NCI-H1930 (cell line): Measurements from ENCODE around the gene GAS7.
A peak's percentile ranks its signal among the peaks of the same experiment; 100 is the strongest.

Experiments used
- DNase-seq, 2 experiments: peaks; one replicate each; lab custom pipeline; 2025; lab: John Stamatoyannopoulos, UW

Gene GAS7

GRCh38 chr17:9886141-9886930, 312.1 kb downstream of the GAS7 start:
- no peak for DNase-seq

GRCh38 chr17:9883451-9883850, 315.0 kb downstream of the GAS7 start:
- DNase-seq: no peak

GRCh38 chr17:9880582-9880999, 317.8 kb downstream of the GAS7 start:
- DNase-seq: no peak

- no peak for DNase-seq
Observed at GRCh38 chr17:9878786-9879525, 319.4 kb downstream of the GAS7 start.

GRCh38 chr17:9878356-9878755, 320.1 kb downstream of the GAS7 start:
- DNase-seq: no peak

GRCh38 chr17:9875441-9875840, 323.0 kb downstream of the GAS7 start:
- DNase-seq: no peak

- peak in 1 of 2 experiments; percentile 0 for DNase-seq
Observed at GRCh38 chr17:9874722-9875121, 323.7 kb downstream of the GAS7 start.

- no peak for DNase-seq
Observed at GRCh38 chr17:9872852-9873251, 325.6 kb downstream of the GAS7 start.

- peak in 1 of 2 experiments; percentile 2 for DNase-seq
Observed at GRCh38 chr17:9868552-9868951, 329.9 kb downstream of the GAS7 start.

- no peak for DNase-seq
Observed at GRCh38 chr17:9865586-9865985, 332.8 kb downstream of the GAS7 start.

- no peak for DNase-seq
Observed at GRCh38 chr17:9862949-9863348, 335.5 kb downstream of the GAS7 start.

- no peak for DNase-seq
Observed at GRCh38 chr17:9862220-9862619, 336.2 kb downstream of the GAS7 start.

- DNase-seq: no peak
Observed at GRCh38 chr17:9860851-9861250, 337.6 kb downstream of the GAS7 start.
